Breast epithelium (tissue), 3 donors: ENCODE data around the gene RRAD.

ENCODE experiments used
- POLR2A ChIP-seq: fragments of 450-650 bp; IDR thresholded peaks from one replicate; pipeline ENCODE4 v1.6.1; 2016; ENCODE audit warnings: antibody characterized with exemption, mild to moderate bottlenecking, moderate library complexity
- TF ChIP-seq, protein P1 (sequence below), 3 donors: fragments of 450-650 bp; IDR thresholded peaks; one replicate each; pipeline ENCODE4 v1.5.1; 2016 to 2017; ENCODE audit warnings: antibody characterized with exemption in 3 of 3, mild to moderate bottlenecking in 3 of 3, moderate library complexity in 3 of 3

DNA sequence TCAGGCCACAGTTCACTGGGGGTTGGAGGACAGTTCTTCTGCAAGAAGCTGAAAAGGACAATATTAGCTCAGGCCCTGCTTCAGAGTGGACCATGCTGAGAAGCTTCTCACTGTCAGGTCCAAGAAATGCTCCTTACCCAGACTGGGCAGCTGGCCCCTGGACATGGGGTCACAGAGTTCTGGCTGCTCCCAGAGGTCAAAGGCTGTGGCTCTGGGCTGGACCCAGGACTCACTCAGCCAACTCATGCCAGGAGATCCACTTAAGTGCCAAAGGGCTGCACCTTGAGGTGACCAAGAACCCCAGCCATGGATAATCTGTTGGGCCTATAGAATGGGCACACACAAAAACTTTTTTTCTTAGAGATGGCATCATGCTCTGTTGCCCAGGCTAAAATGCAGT is 14.0 kb upstream of the RRAD start:
- TF ChIP-seq, protein P1, sequence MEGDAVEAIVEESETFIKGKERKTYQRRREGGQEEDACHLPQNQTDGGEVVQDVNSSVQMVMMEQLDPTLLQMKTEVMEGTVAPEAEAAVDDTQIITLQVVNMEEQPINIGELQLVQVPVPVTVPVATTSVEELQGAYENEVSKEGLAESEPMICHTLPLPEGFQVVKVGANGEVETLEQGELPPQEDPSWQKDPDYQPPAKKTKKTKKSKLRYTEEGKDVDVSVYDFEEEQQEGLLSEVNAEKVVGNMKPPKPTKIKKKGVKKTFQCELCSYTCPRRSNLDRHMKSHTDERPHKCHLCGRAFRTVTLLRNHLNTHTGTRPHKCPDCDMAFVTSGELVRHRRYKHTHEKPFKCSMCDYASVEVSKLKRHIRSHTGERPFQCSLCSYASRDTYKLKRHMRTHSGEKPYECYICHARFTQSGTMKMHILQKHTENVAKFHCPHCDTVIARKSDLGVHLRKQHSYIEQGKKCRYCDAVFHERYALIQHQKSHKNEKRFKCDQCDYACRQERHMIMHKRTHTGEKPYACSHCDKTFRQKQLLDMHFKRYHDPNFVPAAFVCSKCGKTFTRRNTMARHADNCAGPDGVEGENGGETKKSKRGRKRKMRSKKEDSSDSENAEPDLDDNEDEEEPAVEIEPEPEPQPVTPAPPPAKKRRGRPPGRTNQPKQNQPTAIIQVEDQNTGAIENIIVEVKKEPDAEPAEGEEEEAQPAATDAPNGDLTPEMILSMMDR (IDR thresholded peaks at IDR 0.05), result no peak
- no peak for TF ChIP-seq POLR2A
